ENCODE results near the gene PLA2G4B.

Gene PLA2G4B

DNA sequence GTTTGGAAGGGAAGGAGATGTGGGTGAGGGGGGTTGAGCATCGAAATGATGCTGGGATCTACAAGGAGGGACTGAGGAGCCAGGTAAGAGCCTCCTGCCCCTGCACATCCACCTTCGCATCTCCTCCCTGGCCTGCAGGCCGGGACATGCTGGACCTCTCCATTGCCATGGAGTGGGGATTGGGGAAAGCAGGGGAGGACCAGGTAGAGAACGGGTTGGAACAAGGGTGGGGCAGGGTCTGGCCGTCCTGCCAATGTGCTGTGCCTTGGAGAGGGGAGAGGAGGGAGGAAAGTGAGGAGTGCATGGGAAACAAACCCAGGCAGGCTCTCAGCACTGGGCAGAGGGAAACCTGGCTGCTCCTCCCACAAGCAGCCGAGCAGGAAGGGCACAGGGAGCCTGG, 10.6 kb downstream of the PLA2G4B start:
- no peak for DNase-seq (ENCODE audit: low read depth)

- DNase-seq (ENCODE audit: low read depth) = no peak
These were observed 11.2 kb downstream of the PLA2G4B start for GRCh38 chr15:41849861-41850260.

DNA sequence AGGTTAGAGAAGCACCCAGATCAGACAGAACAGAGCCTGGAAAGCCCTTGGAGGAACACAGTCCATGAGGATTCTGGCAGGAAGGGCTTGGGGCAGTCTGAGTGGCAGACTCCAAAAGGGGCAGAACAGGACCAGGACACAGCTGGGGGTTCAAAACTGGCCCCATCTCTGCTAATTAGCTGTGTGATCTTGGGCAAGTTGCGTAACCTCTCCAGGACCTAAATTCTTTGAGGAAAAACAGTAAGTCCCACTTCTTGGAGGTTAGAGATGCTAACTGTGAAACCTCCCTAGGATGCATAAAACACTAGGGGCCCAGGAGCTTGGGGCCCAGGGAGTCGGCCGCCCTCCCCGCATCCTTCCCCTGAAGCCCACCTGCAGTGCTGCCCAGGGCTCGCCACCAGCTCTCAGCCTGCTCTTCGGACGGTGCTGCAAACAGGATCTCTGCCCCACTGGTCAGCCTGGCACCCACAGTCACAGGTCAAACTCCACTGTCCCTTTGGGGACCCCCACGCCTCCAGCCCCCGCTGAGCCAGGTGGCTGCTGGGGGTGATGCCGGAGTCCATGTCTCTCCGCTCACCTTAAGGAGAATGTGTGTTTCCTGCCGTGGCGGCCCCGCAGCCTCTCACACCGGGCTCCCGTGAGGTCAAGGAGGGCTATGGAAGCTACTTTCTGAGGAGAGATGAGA, 12.0 kb downstream of the PLA2G4B start:
- no peak for DNase-seq (ENCODE audit: low read depth)

GRCh38 chr15:41851167-41851523, 12.5 kb downstream of the PLA2G4B start:
- DNase-seq (ENCODE audit: low read depth) = no peak

DNA sequence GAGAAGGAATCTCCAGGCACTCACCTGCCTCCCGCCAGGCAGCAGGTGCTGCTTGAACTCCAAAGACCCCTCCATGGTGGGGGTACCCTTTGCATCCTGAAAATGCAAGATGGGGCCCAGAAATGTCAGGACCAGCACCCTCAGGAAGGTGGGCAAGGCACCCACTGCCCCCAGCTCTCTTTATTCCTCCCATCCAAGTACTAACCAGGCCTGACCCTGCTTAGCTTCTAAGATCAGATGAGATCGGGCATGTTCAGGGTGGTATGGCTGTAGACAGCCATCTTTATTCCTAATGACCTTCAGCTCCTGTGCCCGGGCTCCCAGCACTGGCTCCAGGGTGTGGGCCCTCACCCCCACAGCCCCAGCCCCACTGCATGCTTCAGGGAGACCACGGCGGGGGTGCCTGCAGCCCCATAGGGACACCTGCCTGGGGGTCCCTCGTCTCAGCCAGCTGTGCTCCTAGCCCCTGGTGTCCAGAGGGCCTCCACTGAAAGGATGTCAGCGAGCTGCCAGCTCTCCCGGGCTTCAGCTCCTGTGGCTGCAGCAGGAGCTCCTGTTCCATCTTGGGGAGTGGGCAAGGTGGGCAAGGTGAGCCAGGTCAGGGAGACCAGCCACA, 13.2 kb downstream of the PLA2G4B start:
- no peak for DNase-seq (ENCODE audit: low read depth)

GRCh38 chr15:41852736-41853590, 14.3 kb downstream of the PLA2G4B start:
- no peak for DNase-seq (ENCODE audit: low read depth)

DNA sequence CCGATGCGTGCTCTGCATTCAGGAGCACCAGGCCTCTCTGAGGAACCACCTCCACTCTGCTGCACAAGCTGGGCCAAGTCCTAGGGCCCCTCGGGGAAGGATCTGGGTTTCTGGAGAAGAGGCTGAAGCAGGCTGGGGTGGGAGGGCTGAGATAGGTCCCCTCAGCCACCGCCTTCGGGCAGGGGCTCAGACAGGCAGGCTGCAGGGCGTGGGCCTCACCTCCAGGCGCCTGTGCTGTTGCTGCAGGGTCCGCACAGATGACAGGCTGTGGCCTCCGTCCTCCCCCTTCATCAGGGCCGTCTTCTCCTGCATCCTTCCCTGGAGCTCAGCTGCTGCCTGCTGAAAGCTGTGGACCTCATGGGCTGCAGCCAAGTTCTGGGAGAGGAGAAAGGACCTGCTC, 15.2 kb downstream of the PLA2G4B start:
- DNase-seq (ENCODE audit: low read depth) = no peak

DNA sequence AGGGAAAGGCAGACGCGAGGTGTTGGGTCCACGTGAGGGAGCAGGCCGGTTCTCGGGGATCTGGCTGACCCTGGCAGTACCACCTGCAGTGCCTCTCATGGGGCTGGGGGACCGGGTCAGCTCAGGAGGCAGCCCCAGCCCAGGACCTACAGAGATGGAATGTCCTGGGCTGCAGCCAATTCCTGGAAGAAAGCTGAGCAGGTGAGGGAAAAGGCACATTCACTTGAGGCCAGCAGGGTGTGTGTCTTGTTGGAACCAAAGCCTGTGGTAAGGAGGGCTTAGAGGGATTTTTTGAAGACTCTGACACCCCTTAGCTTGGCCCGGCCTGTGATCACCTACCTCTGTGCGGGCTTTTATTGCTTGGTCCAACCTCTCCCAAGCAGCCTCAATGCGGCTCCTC, 15.8 kb downstream of the PLA2G4B start:
- DNase-seq (ENCODE audit: low read depth) = no peak

GRCh38 chr15:41855261-41855961, 16.8 kb downstream of the PLA2G4B start:
- DNase-seq (ENCODE audit: low read depth) = no peak

DNA sequence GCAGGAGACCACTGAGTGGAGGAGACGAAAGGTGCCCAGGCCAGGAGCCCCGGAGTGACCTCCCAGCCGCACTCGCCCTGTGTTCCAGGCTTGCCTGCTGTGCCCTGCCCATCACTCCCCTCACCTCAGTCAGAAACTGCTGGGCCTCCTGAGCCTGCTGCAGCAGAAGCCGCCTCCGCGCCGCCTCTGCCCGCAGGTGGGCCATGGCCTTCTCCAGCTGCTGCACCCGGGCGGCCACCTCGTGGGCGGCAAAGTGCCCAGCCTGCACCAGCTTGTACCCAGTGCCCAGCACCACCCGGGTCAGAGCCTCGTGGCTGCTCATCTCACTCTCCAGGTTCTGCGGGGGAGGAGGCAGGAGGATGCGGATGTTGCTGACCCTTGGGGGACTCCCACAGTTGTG, 17.6 kb downstream of the PLA2G4B start:
- DNase-seq (ENCODE audit: low read depth) = no peak

- DNase-seq (ENCODE audit: low read depth) = no peak
These were observed 18.1 kb downstream of the PLA2G4B start for GRCh38 chr15:41856716-41857115.

GRCh38 chr15:41857316-41857715, 18.7 kb downstream of the PLA2G4B start:
- no peak for DNase-seq (ENCODE audit: low read depth)

DNA sequence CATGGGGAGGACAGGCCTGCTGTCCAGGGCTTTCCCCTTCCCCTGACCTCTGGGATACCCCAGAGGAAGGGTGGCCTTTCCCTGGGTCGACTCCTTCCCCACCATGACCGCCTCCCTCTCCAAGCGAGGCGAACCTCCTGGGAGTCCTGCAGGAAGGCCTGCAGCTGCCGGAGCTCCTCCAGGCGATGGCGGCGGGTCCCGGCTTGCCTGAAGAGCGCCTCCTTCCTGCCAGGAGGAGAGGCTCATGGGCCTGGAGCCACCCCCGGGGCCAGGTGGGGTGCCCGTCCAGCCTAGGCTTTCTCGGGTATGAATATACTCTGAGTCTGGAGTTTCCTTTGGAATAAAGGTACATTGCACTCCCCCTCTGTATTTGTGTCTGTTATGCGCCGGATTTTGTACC, 20.1 kb downstream of the PLA2G4B start:
- DNase-seq (ENCODE audit: low read depth) = no peak

- no peak for DNase-seq (ENCODE audit: low read depth)
These were observed 21.6 kb downstream of the PLA2G4B start for GRCh38 chr15:41860049-41860828.

- DNase-seq (ENCODE audit: low read depth) = no peak
These were observed 23.2 kb downstream of the PLA2G4B start for GRCh38 chr15:41861736-41862356.

DNA sequence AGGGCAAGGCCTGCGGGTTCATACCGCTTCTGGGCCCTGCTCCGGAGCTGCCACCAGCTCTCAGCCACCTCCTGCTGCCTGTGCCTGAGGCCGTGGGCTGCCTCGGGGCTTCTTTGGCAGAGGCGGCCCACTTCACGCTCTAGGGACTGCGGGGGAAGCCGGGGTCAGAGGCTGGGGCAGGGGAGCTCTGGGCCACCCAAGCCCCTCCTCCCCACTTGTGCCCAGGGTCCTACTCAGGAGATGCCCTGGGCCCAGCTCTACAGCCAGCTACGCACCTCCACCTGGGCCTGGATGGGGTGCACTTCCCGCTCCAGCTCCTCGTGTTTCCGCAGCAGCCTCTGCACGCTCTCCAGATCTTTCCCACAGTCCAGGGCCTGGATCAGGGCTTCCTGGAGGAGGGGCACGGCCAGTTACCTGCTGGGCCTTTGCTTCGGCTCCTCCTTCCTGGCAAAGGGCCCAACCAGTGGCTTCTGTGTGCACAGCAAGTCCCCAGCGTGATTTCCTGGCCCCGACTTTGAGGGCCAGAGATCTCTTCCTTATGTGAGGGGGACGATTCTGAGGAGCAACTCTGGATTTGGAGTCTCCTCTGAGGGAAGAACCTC, 24.0 kb downstream of the PLA2G4B start:
- DNase-seq (ENCODE audit: low read depth) = no peak

DNA sequence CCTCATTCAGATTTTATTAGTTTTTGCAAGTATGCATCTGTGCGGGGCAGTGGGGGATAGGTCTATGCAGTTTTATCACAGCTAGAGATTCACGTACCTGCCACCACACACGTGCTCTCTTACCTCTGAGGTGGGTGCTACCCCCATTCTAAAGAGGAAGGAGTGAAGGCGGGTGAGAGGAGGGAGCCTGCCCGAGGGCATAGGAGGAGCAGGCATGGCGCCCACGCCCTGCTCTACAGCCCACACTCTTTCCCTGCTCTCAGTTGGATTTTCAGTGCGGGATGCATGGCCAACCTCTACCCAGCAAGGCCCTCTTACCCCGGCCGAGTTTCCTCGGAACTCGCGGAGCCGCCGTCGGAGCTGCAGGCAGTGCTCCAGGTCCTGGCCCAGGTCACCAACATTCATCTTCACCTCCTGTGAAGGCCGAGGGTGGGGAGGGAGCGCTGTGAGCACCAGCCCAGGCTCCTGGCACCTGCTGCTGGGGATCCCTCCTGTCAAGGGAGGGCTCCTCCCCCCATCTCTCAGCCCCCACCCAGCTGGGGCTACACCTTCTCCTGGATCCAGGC, 26.9 kb downstream of the PLA2G4B start:
- no peak for DNase-seq (ENCODE audit: low read depth)

DNA sequence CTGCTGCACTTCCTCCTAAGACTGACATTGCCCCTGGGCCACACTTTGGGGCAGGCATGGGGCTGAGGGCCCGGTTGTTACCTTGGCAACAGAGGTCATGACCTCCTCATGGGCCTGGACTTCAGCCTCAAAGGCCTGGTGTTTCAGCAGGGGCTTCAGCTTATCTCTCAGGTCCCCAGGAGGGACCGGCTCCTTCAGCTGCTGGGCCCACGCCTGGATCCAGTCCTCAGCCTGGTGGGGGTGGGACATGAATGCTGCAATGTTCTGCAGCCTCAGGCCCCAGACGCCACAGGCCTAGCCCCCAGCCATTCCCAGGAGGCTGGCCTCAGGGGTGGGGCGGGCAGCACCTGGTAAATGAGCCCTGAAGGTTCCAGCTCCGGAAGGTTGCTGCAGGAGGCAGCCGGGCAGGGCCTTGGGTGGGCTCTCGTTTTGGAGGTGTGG, 27.6 kb downstream of the PLA2G4B start:
- DNase-seq (ENCODE audit: low read depth) = no peak

DNA sequence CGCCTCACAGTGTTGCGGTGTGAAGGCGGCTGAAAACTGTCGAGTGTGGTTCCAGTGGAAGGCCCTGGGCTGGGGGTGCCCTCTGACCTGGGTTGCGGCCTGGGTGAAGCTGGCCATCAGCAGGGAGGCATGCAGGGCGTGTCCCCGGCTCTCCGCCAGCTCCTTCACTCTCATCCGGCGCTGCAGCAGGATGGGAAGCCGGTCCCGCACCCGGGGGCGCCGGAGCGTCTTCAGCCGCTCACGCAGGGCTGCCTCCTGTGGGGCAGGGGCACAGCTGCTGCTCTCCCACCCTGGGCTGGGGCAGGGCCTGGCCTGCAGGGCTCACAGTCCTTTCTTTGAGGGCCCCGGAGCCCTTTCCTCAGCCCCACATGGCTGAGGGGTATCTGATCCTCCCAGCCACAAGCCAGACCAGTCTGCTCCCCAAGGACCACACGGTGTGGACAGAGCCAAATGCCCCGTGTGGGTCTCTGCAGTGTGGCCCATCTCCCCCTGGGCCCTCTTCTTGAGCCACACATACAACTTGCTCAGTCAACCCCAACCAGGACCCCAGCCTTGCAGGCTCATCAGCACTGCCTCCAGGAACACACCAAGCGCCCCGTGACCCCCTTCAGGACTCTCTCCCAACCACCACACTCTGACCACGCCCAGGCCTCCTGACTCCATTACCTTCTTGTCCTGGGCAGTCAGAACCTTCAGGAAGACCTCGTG, 28.4 kb downstream of the PLA2G4B start:
- no peak for DNase-seq (ENCODE audit: low read depth)

GRCh38 chr15:41868321-41868720, 29.7 kb downstream of the PLA2G4B start:
- no peak for DNase-seq (ENCODE audit: low read depth)
